ENCODE results near the gene HASPIN. TPM values are rescaled to one million over a fixed set of nuclear protein-coding genes. Genes with fewer than 3 reads are reported as not detected.

Gene HASPIN
- total and polyA plus RNA-seq, 10 donors, result 0.74 to 4.7 (median 2.4) TPM

DNA sequence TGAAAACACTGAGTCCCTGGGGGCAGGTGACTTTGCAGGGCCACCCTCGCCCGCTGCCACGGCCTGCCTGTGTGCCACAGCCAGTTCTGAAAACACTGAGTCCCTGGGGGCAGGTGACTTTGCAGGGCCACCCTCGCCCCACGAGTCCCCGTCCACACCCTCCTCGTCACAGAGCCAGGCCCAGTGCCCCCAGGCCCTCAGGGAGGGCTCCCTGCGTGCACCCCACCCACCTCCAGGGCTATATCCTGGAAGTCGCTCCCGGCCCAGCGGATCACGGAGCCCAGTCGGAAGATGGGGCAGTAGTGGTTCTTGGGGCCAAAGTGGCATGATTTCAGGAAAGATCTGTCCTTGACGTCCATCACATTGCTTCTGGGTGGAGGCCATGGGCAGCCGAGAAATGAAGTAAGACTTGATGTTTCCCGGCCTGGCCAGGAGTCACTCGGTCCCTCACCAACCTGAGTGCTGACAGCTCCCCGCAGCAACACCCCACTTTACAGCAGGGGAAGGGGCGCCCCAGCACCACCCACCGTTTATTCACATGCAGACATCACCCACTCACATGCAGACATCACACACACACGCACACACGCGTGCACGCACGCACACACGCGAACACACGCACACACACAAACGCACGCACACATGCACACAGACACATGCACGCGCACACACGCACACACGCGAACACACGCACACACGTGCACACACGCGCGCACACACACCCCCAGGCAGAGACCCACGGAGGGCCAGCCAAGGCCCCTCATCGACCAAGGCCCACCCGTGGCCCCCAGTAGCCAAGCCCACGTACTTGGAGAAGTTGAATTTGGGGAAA, 34.2 kb upstream of the HASPIN start:
- H3K27ac ChIP-seq, result peak overlapping the region in 4 of 8 donors; percentile 41 to 92 (median 85)
- H3K4me1 ChIP-seq, result peaks cover 10 to 75% (median 50%) of the 10 kb centered on the region in 6 donors
- intact Hi-C loops (cut with DNase I; ENCODE audit: low total_unique reads), result loop anchor here (10.0 kb wide), 1 partner anchor 45 kb away; no protein-coding TSS in a partner anchor
- H3K4me3 ChIP-seq, result peak overlapping the region in 1 of 8 donors; percentile 85
- H3K9me3 ChIP-seq, result no peaks in the 10 kb centered on the region
- no peak for DNase-seq
- peaks cover 0 to 24% (median 0%) of the 10 kb centered on the region in 7 donors for H3K27me3 ChIP-seq (replicated peaks in 1 of 7)
- H3K36me3 ChIP-seq, result peaks cover 0 to 50% (median 16%) of the 10 kb centered on the region in 6 donors
- no peak for TF ChIP-seq POLR2A (IDR thresholded peaks at IDR 0.05)
- TF ChIP-seq POLR2AphosphoS5 (IDR thresholded peaks at IDR 0.05), result peak in 1 of 3 donors; percentile 76
- TF ChIP-seq, protein P1, sequence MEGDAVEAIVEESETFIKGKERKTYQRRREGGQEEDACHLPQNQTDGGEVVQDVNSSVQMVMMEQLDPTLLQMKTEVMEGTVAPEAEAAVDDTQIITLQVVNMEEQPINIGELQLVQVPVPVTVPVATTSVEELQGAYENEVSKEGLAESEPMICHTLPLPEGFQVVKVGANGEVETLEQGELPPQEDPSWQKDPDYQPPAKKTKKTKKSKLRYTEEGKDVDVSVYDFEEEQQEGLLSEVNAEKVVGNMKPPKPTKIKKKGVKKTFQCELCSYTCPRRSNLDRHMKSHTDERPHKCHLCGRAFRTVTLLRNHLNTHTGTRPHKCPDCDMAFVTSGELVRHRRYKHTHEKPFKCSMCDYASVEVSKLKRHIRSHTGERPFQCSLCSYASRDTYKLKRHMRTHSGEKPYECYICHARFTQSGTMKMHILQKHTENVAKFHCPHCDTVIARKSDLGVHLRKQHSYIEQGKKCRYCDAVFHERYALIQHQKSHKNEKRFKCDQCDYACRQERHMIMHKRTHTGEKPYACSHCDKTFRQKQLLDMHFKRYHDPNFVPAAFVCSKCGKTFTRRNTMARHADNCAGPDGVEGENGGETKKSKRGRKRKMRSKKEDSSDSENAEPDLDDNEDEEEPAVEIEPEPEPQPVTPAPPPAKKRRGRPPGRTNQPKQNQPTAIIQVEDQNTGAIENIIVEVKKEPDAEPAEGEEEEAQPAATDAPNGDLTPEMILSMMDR (IDR thresholded peaks at IDR 0.05 in 8 of 11, conservative IDR thresholded peaks at IDR 0.05 in 3 of 11), result no peak
- 86 to 90% (median 87%) methylated on average over 33 to 44 of the region's 44 CpGs for WGBS, 5 donors

DNA sequence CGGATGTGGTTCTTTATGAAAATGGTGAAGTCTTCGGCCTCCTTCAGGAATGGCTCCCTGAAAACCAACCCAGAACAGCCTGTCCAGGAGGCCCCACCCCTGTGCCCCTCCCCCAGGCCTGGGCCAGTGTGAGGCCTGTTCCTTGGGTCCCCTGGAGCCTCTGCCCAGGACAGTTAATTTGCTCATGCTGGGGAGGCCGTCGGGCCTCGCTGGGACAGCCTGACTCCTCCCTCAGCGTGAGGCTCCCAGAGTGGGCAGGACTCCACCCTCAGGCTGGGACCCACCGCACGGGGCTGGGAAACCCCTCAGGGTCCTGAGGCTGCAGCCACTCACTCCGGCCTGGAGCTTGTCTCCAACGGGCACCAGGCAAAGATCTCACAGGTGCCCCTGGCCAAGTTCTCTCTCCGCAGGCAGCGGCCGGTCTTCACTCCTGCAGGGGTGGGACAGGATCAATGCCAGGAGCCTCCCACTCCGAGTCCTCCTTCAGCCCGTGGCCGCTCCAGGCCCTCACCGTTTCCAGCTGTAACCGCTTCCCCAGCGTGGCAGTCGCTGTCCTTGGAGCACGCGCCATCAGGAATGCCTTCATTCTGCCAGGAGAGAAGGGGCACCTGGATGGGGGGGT, 33.5 kb upstream of the HASPIN start:
- Histone ChIP-seq H3K27me3 (replicated peaks in 1 of 7) (peaks cover 0 to 26% (median 7%) of the 10 kb centered on the region in 7 donors), H3K4me3 (peak overlapping the region in 4 of 8 donors; percentile 3 to 85 (median 76)), H3K36me3 (peaks cover 0 to 43% (median 16%) of the 10 kb centered on the region in 6 donors), H3K27ac (peak overlapping the region in 3 of 8 donors; percentile 84 to 92 (median 86)), H3K9me3 (no peaks in the 10 kb centered on the region), H3K4me1 (peaks cover 7 to 75% (median 49%) of the 10 kb centered on the region in 6 donors)
- DNase-seq, result no peak
- TF ChIP-seq POLR2AphosphoS5 (IDR thresholded peaks at IDR 0.05), result peak in 2 of 3 donors; percentile 4 to 44
- TF ChIP-seq, protein P1 (IDR thresholded peaks at IDR 0.05 in 8 of 11, conservative IDR thresholded peaks at IDR 0.05 in 3 of 11), result no peak
- 79 to 87% (median 84%) methylated on average over 10 to 22 of the region's 22 CpGs for WGBS, 5 donors
- intact Hi-C loops (cut with DNase I; ENCODE audit: low total_unique reads), result no loop called here

- intact Hi-C loops (cut with DNase I; ENCODE audit: low total_unique reads), result no loop called here
- Histone ChIP-seq H3K36me3 (peaks cover 0 to 41% (median 16%) of the 10 kb centered on the region in 6 donors), H3K27ac (peak overlapping the region in 4 of 8 donors; percentile 6 to 92 (median 85)), H3K9me3 (no peaks in the 10 kb centered on the region), H3K27me3 (replicated peaks in 1 of 7) (peaks cover 0 to 37% (median 14%) of the 10 kb centered on the region in 7 donors), H3K4me3 (peak overlapping the region in 6 of 8 donors; percentile 10 to 85 (median 44)), H3K4me1 (peaks cover 7 to 86% (median 60%) of the 10 kb centered on the region in 6 donors)
- no peak for DNase-seq
- WGBS, 5 donors, result 80 to 88% (median 84%) methylated on average over 7 to 16 of the region's 16 CpGs
- TF ChIP-seq POLR2AphosphoS5 (IDR thresholded peaks at IDR 0.05) (peak in 2 of 3 donors; percentile 35 to 67), POLR2A (IDR thresholded peaks at IDR 0.05) (no peak)
Observed at GRCh38 chr17:3691617-3692067, 32.1 kb upstream of the HASPIN start.

DNA sequence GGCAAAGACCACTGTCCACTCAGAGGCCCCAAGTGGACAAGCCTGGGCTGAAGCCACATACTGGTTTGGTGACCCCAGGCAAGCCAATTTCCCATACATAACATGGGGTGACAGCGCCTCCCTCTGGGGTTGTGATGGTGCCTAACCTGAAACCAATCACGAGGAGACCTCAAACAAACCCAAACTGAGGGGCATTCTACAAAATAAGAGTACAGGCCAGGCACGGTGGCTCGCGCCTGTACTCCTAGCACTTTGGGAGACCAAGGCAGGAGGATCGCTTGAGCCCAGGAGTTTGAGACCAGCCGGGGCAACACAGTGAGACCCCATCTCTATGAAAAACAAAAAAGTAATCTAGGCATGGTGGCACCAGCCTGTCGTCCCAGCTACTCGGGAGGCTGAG, 31.4 kb upstream of the HASPIN start:
- Histone ChIP-seq H3K36me3 (peaks cover 0 to 41% (median 16%) of the 10 kb centered on the region in 6 donors), H3K4me3 (peak overlapping the region in 5 of 8 donors; percentile 16 to 85 (median 72)), H3K4me1 (peaks cover 10 to 93% (median 66%) of the 10 kb centered on the region in 6 donors), H3K27me3 (replicated peaks in 1 of 7) (peaks cover 0 to 44% (median 14%) of the 10 kb centered on the region in 7 donors), H3K27ac (peak overlapping the region in 4 of 8 donors; percentile 75 to 92 (median 85)), H3K9me3 (peaks cover 0 to under 1% (median 0%) of the 10 kb centered on the region in 8 donors)
- intact Hi-C loops (cut with DNase I; ENCODE audit: low total_unique reads), result no loop called here
- no peak for DNase-seq
- TF ChIP-seq, protein P1 (IDR thresholded peaks at IDR 0.05 in 8 of 11, conservative IDR thresholded peaks at IDR 0.05 in 3 of 11), result no peak
- peak in 1 of 3 donors; percentile 50 for TF ChIP-seq POLR2AphosphoS5 (IDR thresholded peaks at IDR 0.05)
- 79 to 87% (median 86%) methylated on average over 9 of the region's 9 CpGs for WGBS, 5 donors

Data from spleen (tissue), 11 donors.